GM06990 (cell line): ENCODE results near the gene SCIMP.

Experiments
- DNase-seq: peaks from one replicate; pipeline ENCODE4 v3.0.0-alpha.2; 2011; ENCODE audit not compliant: insufficient read length; ENCODE audit errors: extremely low read depth
- H3K27me3 ChIP-seq: replicated peaks from 2 replicates; pipeline ENCODE4 v1.6.0; 2011; ENCODE audit warnings: low read length; ENCODE audit not compliant: control insufficient read depth, insufficient read depth
- H3K36me3 ChIP-seq: 2 replicates; pipeline ENCODE4 v1.5.1; 2011; ENCODE audit warnings: low read length; ENCODE audit not compliant: control insufficient read depth, insufficient read depth
- H3K4me3 ChIP-seq: replicated peaks from 2 replicates; pipeline ENCODE4 v1.5.1; 2011; ENCODE audit warnings: low read depth, mild to moderate bottlenecking, control low read depth, low read length
- CTCF ChIP-seq: IDR thresholded peaks from 2 replicates; pipeline ENCODE4 v1.5.1; 2011; ENCODE audit warnings: low read length, control low read depth, mild to moderate bottlenecking, inconsistent platforms; ENCODE audit not compliant: insufficient read depth, poor library complexity, severe bottlenecking

SCIMP gene

GRCh38 chr17:5203178-5203907, 31.3 kb downstream of the SCIMP start:
- no peak for TF ChIP-seq CTCF
- H3K36me3 ChIP-seq, result no peaks in the 10 kb centered on the region
- H3K4me3 ChIP-seq, result no peak overlapping the region
- H3K27me3 ChIP-seq, result no peaks in the 10 kb centered on the region
- DNase-seq, result no peak

DNA sequence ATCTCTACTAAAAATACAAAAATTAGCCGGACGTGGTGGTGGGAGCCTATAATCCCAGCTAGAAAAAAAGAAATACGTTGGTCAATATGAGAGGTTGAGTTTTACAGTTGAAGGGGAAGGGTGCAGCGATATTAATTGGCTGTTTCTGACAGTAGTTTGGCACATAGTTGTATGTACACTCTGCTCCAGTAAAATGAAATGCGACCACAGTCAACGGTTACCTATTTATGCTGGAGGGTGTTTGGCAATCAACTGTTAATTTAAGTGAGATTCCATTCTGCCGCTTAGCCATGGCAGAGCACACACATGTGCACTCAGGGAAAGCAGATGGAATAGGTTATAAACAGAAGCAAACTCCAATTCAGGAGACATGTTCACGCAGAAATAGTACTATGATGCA, 33.6 kb downstream of the SCIMP start:
- Histone ChIP-seq H3K36me3 (no peaks in the 10 kb centered on the region), H3K27me3 (no peaks in the 10 kb centered on the region), H3K4me3 (no peak overlapping the region)
- DNase-seq, result no peak
- TF ChIP-seq CTCF, result no peak

GRCh38 chr17:5200360-5200759, 34.3 kb downstream of the SCIMP start:
- DNase-seq, result peak; percentile 55
- Histone ChIP-seq H3K36me3 (no peaks in the 10 kb centered on the region), H3K4me3 (no peak overlapping the region), H3K27me3 (no peaks in the 10 kb centered on the region)
- TF ChIP-seq CTCF, result no peak

DNA sequence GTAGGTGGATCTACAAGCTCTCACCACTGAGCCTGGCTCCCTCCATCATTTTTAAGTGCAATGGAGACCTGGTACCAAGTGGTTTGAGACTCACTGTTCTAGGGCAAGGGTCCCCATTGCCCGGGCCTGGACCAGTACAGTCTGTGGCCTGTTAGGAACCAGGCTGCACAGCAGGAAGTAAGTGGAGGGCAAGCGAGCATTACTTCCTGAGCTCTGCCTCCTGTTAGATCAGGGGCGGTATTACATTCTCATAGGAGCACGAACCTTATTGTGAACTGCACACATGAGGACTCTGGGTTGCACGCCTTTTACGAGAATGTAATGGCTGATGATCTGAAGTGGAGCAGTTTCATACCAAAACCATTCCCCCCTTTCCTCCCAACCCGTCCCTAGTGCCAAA, 36.2 kb downstream of the SCIMP start:
- peak; percentile 52 for DNase-seq
- Histone ChIP-seq H3K27me3 (no peaks in the 10 kb centered on the region), H3K36me3 (no peaks in the 10 kb centered on the region), H3K4me3 (no peak overlapping the region)
- peak; percentile 6 for TF ChIP-seq CTCF

DNA sequence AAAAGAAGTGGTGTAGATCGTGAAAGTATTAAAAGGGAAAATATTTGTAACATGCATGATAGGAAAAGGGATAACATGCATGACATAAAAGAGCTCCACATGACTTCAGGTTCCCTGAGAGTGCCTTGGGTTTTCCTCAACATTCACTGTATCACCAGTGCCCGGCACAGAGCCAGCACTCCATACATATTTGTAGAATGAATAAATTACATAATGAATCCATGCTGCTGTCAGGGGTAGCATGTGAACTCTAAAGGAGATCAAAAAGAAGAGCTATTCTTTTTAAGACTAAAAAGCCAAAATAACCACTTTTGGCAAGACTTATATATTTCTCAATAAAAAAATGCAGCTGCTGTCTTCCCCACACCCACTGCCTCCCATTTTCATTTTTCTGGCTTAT, 40.3 kb downstream of the SCIMP start:
- DNase-seq, result no peak
- no peak for TF ChIP-seq CTCF

More for the DNA sequence above, 40.3 kb downstream of the SCIMP start:
- no peak overlapping the region for H3K4me3 ChIP-seq
- H3K36me3 ChIP-seq, result peaks cover under 1% of the 10 kb centered on the region
- H3K27me3 ChIP-seq, result no peaks in the 10 kb centered on the region
